22Rv1 (cell line): ENCODE results near the gene CLASP1.

Source experiments
- ZFX ChIP-seq: fragments of 450-650 bp; IDR thresholded peaks from 2 replicates; pipeline ENCODE4 v1.6.1; 2017; ENCODE audit warnings: antibody characterized with exemption, borderline replicate concordance
- TF ChIP-seq, protein P1 (sequence below): fragments of 450-650 bp; IDR thresholded peaks from 2 replicates; pipeline ENCODE4 v1.5.1; 2017; ENCODE audit warnings: mild to moderate bottlenecking

DNA sequence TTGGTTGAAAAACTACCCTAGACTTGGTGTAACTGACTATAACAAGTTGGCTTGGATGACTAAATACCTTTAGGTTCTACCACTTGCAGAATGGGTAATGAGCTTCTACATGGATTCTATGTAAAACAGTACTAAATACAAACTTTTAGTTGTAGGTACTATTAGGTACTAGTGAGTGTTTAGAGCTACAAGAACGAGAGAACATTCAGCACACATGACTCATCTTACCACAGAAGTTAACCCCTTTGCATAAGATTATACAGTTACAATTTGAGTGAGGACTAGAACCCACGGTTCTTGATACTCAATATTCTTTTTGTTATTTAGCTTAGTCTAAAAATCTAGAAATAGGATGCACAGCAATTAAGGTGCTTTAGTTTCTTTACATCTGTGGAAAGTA, 262.6 kb downstream of the CLASP1 start:
- TF ChIP-seq, protein P1, sequence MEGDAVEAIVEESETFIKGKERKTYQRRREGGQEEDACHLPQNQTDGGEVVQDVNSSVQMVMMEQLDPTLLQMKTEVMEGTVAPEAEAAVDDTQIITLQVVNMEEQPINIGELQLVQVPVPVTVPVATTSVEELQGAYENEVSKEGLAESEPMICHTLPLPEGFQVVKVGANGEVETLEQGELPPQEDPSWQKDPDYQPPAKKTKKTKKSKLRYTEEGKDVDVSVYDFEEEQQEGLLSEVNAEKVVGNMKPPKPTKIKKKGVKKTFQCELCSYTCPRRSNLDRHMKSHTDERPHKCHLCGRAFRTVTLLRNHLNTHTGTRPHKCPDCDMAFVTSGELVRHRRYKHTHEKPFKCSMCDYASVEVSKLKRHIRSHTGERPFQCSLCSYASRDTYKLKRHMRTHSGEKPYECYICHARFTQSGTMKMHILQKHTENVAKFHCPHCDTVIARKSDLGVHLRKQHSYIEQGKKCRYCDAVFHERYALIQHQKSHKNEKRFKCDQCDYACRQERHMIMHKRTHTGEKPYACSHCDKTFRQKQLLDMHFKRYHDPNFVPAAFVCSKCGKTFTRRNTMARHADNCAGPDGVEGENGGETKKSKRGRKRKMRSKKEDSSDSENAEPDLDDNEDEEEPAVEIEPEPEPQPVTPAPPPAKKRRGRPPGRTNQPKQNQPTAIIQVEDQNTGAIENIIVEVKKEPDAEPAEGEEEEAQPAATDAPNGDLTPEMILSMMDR: no peak
- TF ChIP-seq ZFX: no peak
